Choroid plexus epithelial cell (primary cell): ENCODE data around the gene GASK1A.

ENCODE experiments used
- DNase-seq: peaks from one replicate; pipeline ENCODE4 v3.0.0-alpha.2; 2010; ENCODE audit warnings: low read depth
- H3K4me3 ChIP-seq: 2 replicates; pipeline ENCODE4 v1.5.1; 2011; ENCODE audit warnings: low read depth, mild to moderate bottlenecking, control low read depth, low read length, moderate library complexity
- CTCF ChIP-seq: conservative IDR thresholded peaks from 2 replicates; pipeline ENCODE4 v1.5.1; 2011; ENCODE audit warnings: low read depth, mild to moderate bottlenecking, control low read depth, inconsistent platforms, low read length, moderate library complexity

GASK1A gene

GRCh38 chr3:42991341-42992315, 12.5 kb downstream of the GASK1A start:
- no peak for TF ChIP-seq CTCF
- no peak overlapping the region for H3K4me3 ChIP-seq
- DNase-seq: no peak

- DNase-seq: no peak
- no peak for TF ChIP-seq CTCF
- no peak overlapping the region for H3K4me3 ChIP-seq
Measured at GRCh38 chr3:42994595-42994994, 15.5 kb downstream of the GASK1A start.

GRCh38 chr3:42996021-42996420, 16.9 kb downstream of the GASK1A start:
- no peak for DNase-seq
- no peak for TF ChIP-seq CTCF
- no peak overlapping the region for H3K4me3 ChIP-seq

- no peak for TF ChIP-seq CTCF
- no peak overlapping the region for H3K4me3 ChIP-seq
- no peak for DNase-seq
Measured at GRCh38 chr3:42996633-42997075, 17.5 kb downstream of the GASK1A start.

GRCh38 chr3:42999212-42999611, 20.1 kb downstream of the GASK1A start:
- H3K4me3 ChIP-seq: no peak overlapping the region
- no peak for TF ChIP-seq CTCF
- DNase-seq: no peak

GRCh38 chr3:42999632-43000031, 20.5 kb downstream of the GASK1A start:
- TF ChIP-seq CTCF: no peak
- no peak overlapping the region for H3K4me3 ChIP-seq
- DNase-seq: no peak

- peak; percentile 32 for DNase-seq
- no peak overlapping the region for H3K4me3 ChIP-seq
- TF ChIP-seq CTCF: no peak
Measured at GRCh38 chr3:43000387-43000786, 21.3 kb downstream of the GASK1A start.
